Neural progenitor cell (in vitro differentiated cells): ENCODE measurements around the gene KIAA0408. TPM values are rescaled to one million over a fixed set of nuclear protein-coding genes. Genes with fewer than 3 reads are reported as not detected.

ENCODE experiments used
- DNase-seq: peaks from one replicate; pipeline ENCODE4 v3.0.0-alpha.2; 2016; ENCODE audit warnings: low spot score
- H2AFZ ChIP-seq: fragments of 200-600 bp; sonication (generic); replicated peaks from 2 replicates; pipeline ENCODE4 v1.6.1; 2016; ENCODE audit warnings: antibody characterized with exemption
- H3F3A ChIP-seq: fragments of 200-600 bp; sonication (generic); 2 replicates; pipeline ENCODE4 v1.6.1; 2016; ENCODE audit warnings: antibody characterized with exemption, low read depth
- H3K27ac ChIP-seq: fragments of 200-600 bp; sonication (generic); 2 replicates; pipeline ENCODE4 v1.5.1; 2016; ENCODE audit warnings: mild to moderate bottlenecking
- H3K27me3 ChIP-seq: fragments of 200-600 bp; sonication (generic); 2 replicates; pipeline ENCODE4 v1.6.1; 2016; ENCODE audit warnings: mild to moderate bottlenecking, moderate library complexity
- H3K36me3 ChIP-seq: fragments of 200-600 bp; sonication (generic); 2 replicates; pipeline ENCODE4 v1.5.1; 2016
- H3K4me1 ChIP-seq: fragments of 200-600 bp; sonication (generic); 2 replicates; pipeline ENCODE4 v1.6.1; 2016; ENCODE audit warnings: mixed run types
- H3K4me2 ChIP-seq: fragments of 200-600 bp; sonication (generic); 2 replicates; pipeline ENCODE4 v1.6.1; 2016
- H3K4me3 ChIP-seq: fragments of 200-600 bp; sonication (generic); 2 replicates; pipeline ENCODE4 v1.5.1; 2016
- H3K79me2 ChIP-seq: fragments of 200-600 bp; sonication (generic); 2 replicates; pipeline ENCODE4 v1.6.1; 2016; ENCODE audit warnings: low read depth
- H3K9ac ChIP-seq: fragments of 200-600 bp; sonication (generic); 2 replicates; pipeline ENCODE4 v1.6.1; 2016
- H3K9me3 ChIP-seq: fragments of 200-600 bp; sonication (generic); 2 replicates; pipeline ENCODE4 v1.5.1; 2016; ENCODE audit warnings: low read depth
- H4K20me1 ChIP-seq: fragments of 200-600 bp; sonication (generic); 2 replicates; pipeline ENCODE4 v1.6.1; 2016; ENCODE audit warnings: low read depth
- H3K27ac Mint-ChIP-seq: 3 replicates; pipeline ENCODE4 v1.8.0; 2021; ENCODE audit warnings: mixed read lengths
- H3K27me3 Mint-ChIP-seq: 2 replicates; pipeline ENCODE4 v1.8.0; 2022; ENCODE audit warnings: low read depth, mild to moderate bottlenecking, inconsistent platforms, moderate library complexity, mixed read lengths; ENCODE audit not compliant: insufficient read depth
- H3K36me3 Mint-ChIP-seq: 3 replicates; pipeline ENCODE4 v1.8.0; 2021; ENCODE audit warnings: mixed read lengths
- H3K4me1 Mint-ChIP-seq: 3 replicates; pipeline ENCODE4 v1.8.0; 2021; ENCODE audit warnings: mixed read lengths
- H3K4me3 Mint-ChIP-seq: 3 replicates; pipeline ENCODE4 v1.8.0; 2021; ENCODE audit warnings: mild to moderate bottlenecking, moderate library complexity, mixed read lengths
- H3K9me3 Mint-ChIP-seq: 3 replicates; pipeline ENCODE4 v1.8.0; 2020; ENCODE audit warnings: mixed read lengths
- EZH2 ChIP-seq: fragments of 200-600 bp; sonication (generic); IDR thresholded peaks from 2 replicates; pipeline ENCODE4 v1.6.1; 2017; ENCODE audit warnings: antibody characterized with exemption, mild to moderate bottlenecking, moderate library complexity
- EZH2phosphoT487 ChIP-seq: fragments of 200-600 bp; sonication (generic); IDR thresholded peaks from 2 replicates; pipeline ENCODE4 v1.6.1; 2017; ENCODE audit warnings: antibody characterized with exemption
- total RNA-seq: library from RNA; depleted of rRNA; stranded (reverse); fragments of >200 nt; gene quantifications from 2 replicates; pipeline ENCODE4 v1.2.3, GENCODE V29; 2015; ENCODE audit warnings: low replicate concordance
- TF ChIP-seq, protein P1 (sequence below): fragments of 200-600 bp; sonication (generic); IDR thresholded peaks from 2 replicates; pipeline ENCODE4 v1.5.1; 2017; ENCODE audit warnings: antibody characterized with exemption, mild to moderate bottlenecking

The KIAA0408 gene
- total RNA-seq, 1 donor from 2014 or later = 9.7 TPM

DNA sequence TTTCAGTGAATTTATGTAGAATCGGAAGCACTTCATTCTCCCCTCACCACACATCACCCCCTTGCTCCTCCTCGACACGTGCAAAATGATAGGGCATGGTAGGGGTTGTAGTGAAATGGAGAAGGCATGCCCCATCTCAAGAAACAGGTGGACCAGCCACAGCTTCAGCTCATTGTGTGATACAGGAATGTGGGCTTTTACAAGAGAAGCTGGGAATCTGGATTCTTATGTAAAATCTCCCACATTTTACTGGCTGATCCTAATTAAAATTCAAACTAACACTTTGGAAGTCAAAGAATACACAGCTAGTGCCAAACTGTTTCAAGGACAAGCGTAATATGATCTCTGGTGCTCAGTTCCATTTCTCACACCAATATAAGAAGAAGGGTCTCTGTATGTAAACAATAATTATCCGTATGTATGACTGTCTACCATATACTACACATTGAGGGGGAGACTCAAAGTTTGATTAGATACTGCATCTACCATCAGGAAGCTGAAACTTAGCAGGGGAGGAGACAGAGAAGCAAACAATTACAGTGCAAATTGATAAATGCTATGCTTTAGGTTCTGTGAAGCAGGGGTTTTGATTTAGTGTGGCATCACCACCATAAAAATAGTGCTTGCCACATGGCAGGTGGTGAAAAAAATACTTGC, 24.3 kb upstream of the KIAA0408 start:
- H3K9me3 Mint-ChIP-seq = no peaks in the 10 kb centered on the region
- no peak overlapping the region for H2AFZ ChIP-seq
- H3K4me3 ChIP-seq = no peak overlapping the region
- H3K4me1 Mint-ChIP-seq = peaks cover 14% of the 10 kb centered on the region
- H3K27ac Mint-ChIP-seq = no peak overlapping the region
- TF ChIP-seq EZH2phosphoT487 (no peak), EZH2 (no peak)
- TF ChIP-seq, protein P1, sequence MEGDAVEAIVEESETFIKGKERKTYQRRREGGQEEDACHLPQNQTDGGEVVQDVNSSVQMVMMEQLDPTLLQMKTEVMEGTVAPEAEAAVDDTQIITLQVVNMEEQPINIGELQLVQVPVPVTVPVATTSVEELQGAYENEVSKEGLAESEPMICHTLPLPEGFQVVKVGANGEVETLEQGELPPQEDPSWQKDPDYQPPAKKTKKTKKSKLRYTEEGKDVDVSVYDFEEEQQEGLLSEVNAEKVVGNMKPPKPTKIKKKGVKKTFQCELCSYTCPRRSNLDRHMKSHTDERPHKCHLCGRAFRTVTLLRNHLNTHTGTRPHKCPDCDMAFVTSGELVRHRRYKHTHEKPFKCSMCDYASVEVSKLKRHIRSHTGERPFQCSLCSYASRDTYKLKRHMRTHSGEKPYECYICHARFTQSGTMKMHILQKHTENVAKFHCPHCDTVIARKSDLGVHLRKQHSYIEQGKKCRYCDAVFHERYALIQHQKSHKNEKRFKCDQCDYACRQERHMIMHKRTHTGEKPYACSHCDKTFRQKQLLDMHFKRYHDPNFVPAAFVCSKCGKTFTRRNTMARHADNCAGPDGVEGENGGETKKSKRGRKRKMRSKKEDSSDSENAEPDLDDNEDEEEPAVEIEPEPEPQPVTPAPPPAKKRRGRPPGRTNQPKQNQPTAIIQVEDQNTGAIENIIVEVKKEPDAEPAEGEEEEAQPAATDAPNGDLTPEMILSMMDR = no peak
- no peak overlapping the region for H3K4me2 ChIP-seq
- peaks cover 46% of the 10 kb centered on the region for H3K36me3 Mint-ChIP-seq
- no peaks in the 10 kb centered on the region for H3K36me3 ChIP-seq
- H3K4me3 Mint-ChIP-seq = no peak overlapping the region
- H3K9ac ChIP-seq = no peak overlapping the region
- peak; percentile 25 for DNase-seq
- H3K4me1 ChIP-seq = peaks cover 34% of the 10 kb centered on the region
- no peaks in the 10 kb centered on the region for H3K9me3 ChIP-seq
- no peaks in the 10 kb centered on the region for H3K27me3 Mint-ChIP-seq
- no peaks in the 10 kb centered on the region for H3K79me2 ChIP-seq
- H3K27me3 ChIP-seq = no peaks in the 10 kb centered on the region
- no peak overlapping the region for H3K27ac ChIP-seq
- no peaks in the 10 kb centered on the region for H4K20me1 ChIP-seq
- peaks cover 4% of the 10 kb centered on the region for H3F3A ChIP-seq

DNA sequence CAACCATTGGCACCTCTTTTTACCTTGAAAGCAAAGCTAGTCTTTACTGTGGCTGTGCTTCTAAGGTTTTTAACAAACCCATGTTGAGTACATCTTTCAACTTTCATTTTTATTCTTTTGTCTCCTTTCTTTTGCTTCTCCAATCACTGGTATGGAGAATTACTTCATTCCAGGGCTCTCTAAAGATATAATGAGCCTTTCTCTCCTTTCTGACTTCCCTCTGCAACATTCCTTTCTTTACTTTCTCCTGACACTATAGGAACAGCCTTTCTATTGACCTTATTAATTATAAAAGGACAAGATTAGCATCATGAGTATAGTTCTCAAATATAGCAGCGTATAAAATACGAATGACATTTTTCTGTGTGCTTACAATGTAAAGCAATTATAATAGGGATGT, 23.1 kb upstream of the KIAA0408 start:
- Histone ChIP-seq H2AFZ (no peak overlapping the region), H3K36me3 (no peaks in the 10 kb centered on the region), H3K9ac (no peak overlapping the region), H4K20me1 (no peaks in the 10 kb centered on the region), H3K4me3 (no peak overlapping the region), H3K79me2 (no peaks in the 10 kb centered on the region), H3K4me1 (peaks cover 34% of the 10 kb centered on the region), H3K9me3 (no peaks in the 10 kb centered on the region), H3K27me3 (no peaks in the 10 kb centered on the region), H3F3A (peaks cover 4% of the 10 kb centered on the region), H3K4me2 (no peak overlapping the region), H3K27ac (peak overlapping the region; percentile 8)
- H3K36me3 Mint-ChIP-seq = peaks cover 52% of the 10 kb centered on the region
- no peaks in the 10 kb centered on the region for H3K27me3 Mint-ChIP-seq
- peaks cover 12% of the 10 kb centered on the region for H3K4me1 Mint-ChIP-seq
- DNase-seq = no peak
- TF ChIP-seq EZH2 (no peak), EZH2phosphoT487 (no peak)
- TF ChIP-seq, protein P1 = no peak
- H3K4me3 Mint-ChIP-seq = no peak overlapping the region
- H3K27ac Mint-ChIP-seq = no peak overlapping the region
- no peaks in the 10 kb centered on the region for H3K9me3 Mint-ChIP-seq

DNA sequence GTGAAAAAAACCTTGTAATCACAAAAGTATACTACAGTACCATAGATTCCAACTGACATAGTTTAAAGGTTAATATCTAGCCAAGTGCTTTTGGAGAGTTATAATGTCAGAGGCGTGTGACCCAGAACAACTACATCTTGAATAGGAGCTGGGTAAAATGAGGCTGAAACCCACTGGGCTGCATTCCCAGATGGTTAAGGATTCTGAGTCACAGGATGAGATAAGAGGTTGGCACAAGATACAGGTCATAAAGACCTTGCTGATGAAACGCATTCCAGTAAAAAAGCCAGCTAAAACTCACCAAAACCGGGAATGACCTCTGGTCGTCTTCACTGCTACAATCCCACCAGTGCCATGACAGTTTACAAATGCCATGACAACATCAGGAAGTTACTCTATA, 22.4 kb upstream of the KIAA0408 start:
- Histone ChIP-seq H3K36me3 (no peaks in the 10 kb centered on the region), H3K27me3 (no peaks in the 10 kb centered on the region), H3K4me3 (no peak overlapping the region), H3K9me3 (no peaks in the 10 kb centered on the region), H3K4me2 (no peak overlapping the region), H3K79me2 (no peaks in the 10 kb centered on the region), H3F3A (peaks cover 4% of the 10 kb centered on the region), H2AFZ (no peak overlapping the region), H4K20me1 (no peaks in the 10 kb centered on the region), H3K4me1 (peaks cover 28% of the 10 kb centered on the region), H3K27ac (peak overlapping the region; percentile 8), H3K9ac (no peak overlapping the region)
- Mint-ChIP-seq H3K9me3 (no peaks in the 10 kb centered on the region), H3K36me3 (peaks cover 56% of the 10 kb centered on the region), H3K27me3 (no peaks in the 10 kb centered on the region), H3K4me1 (peaks cover 12% of the 10 kb centered on the region), H3K4me3 (no peak overlapping the region), H3K27ac (no peak overlapping the region)
- TF ChIP-seq, protein P1 = no peak
- no peak for TF ChIP-seq EZH2
- no peak for TF ChIP-seq EZH2phosphoT487
- no peak for DNase-seq
